Peyer's patch (tissue), 4 donors: ENCODE results near the gene TEK.

Source experiments
- POLR2A ChIP-seq, 2 donors: fragments of 450-650 bp; IDR thresholded peaks; one replicate each; pipeline ENCODE4 v1.5.1; 2017; ENCODE audit warnings: antibody characterized with exemption in 2 of 2, mild to moderate bottlenecking in 2 of 2, moderate library complexity in 2 of 2
- TF ChIP-seq, protein P1 (sequence below), 6 experiments: fragments of 450-650 bp in 4 of 6; fragments of 200-600 bp in 2 of 6; sonication (generic) in 1 of 6; IDR thresholded peaks; one replicate each; pipeline ENCODE4 v1.5.1; 2017 to 2019; ENCODE audit warnings: antibody characterized with exemption in 6 of 6, mild to moderate bottlenecking in 3 of 6, moderate library complexity in 1 of 6

GRCh38 chr9:27184556-27185351, 75.7 kb downstream of the TEK start:
- TF ChIP-seq, protein P1, sequence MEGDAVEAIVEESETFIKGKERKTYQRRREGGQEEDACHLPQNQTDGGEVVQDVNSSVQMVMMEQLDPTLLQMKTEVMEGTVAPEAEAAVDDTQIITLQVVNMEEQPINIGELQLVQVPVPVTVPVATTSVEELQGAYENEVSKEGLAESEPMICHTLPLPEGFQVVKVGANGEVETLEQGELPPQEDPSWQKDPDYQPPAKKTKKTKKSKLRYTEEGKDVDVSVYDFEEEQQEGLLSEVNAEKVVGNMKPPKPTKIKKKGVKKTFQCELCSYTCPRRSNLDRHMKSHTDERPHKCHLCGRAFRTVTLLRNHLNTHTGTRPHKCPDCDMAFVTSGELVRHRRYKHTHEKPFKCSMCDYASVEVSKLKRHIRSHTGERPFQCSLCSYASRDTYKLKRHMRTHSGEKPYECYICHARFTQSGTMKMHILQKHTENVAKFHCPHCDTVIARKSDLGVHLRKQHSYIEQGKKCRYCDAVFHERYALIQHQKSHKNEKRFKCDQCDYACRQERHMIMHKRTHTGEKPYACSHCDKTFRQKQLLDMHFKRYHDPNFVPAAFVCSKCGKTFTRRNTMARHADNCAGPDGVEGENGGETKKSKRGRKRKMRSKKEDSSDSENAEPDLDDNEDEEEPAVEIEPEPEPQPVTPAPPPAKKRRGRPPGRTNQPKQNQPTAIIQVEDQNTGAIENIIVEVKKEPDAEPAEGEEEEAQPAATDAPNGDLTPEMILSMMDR (IDR thresholded peaks at IDR 0.05), result no peak
- TF ChIP-seq POLR2A (IDR thresholded peaks at IDR 0.05), result no peak
